Ascending aorta (tissue), 2 donors: ENCODE results near the gene TMEM196. TPM values are rescaled to one million over a fixed set of nuclear protein-coding genes. Genes with fewer than 3 reads are reported as not detected.
"Not testable (repeated sequence)": the region's sequence is repeated elsewhere in the genome, so short reads cannot be mapped to it uniquely, and the experiment has no call there.

ENCODE experiments used
- DNase-seq, 2 donors: peaks; one replicate each; pipeline ENCODE4 v3.0.0-alpha.2; 2019; ENCODE audit warnings: low spot score in 2 of 2
- H3K27ac ChIP-seq, 2 donors: fragments of 200-600 bp; sonication (generic); one replicate each; pipeline ENCODE4 v1.5.1; 2016 to 2017; ENCODE audit warnings: mild to moderate bottlenecking in 1 of 2
- H3K27me3 ChIP-seq: fragments of 200-600 bp; sonication (generic); one replicate; pipeline ENCODE4 v1.5.1; 2017
- H3K36me3 ChIP-seq, 2 donors: fragments of 200-600 bp; sonication (generic); one replicate each; pipeline ENCODE4 v1.5.1; 2016
- H3K4me1 ChIP-seq, 2 donors: fragments of 200-600 bp; sonication (generic); one replicate each; pipeline ENCODE4 v1.5.1; 2016 to 2017; ENCODE audit warnings: mild to moderate bottlenecking in 1 of 2
- H3K4me3 ChIP-seq, 2 donors: fragments of 200-600 bp; sonication (generic); one replicate each; pipeline ENCODE4 v1.5.1; 2016 to 2017; ENCODE audit warnings: mild to moderate bottlenecking in 1 of 2
- H3K9me3 ChIP-seq, 2 donors: fragments of 200-600 bp; sonication (generic); one replicate each; pipeline ENCODE4 v1.5.1; 2016
- CTCF ChIP-seq, 3 experiments: fragments of 200-600 bp in 2 of 3; fragments of 450-650 bp in 1 of 3; sonication (generic) in 2 of 3; IDR thresholded peaks; one replicate each; pipeline ENCODE4 v1.5.1; 2016 to 2019; ENCODE audit warnings: antibody characterized with exemption in 3 of 3, mild to moderate bottlenecking in 1 of 3, moderate library complexity in 1 of 3
- intact Hi-C: fragments of 100-400 bp; cut with DNase I; formaldehyde crosslinking; loops from one replicate; pipeline ENCODE4 v1.15.1; 2023
- total RNA-seq: library from RNA; depleted of rRNA; stranded (reverse); fragments of >200 nt; gene quantifications from one replicate; pipeline ENCODE4 v1.1.0, GENCODE V29; 2016

The TMEM196 gene
- total RNA-seq, 1 donor from 2014 or later: not detected

GRCh38 chr7:19698331-19698730, 75.1 kb downstream of the TMEM196 start:
- Histone ChIP-seq H3K36me3 (peaks cover 6 to 22% of the 10 kb centered on the region in 2 donors), H3K4me3 (no peak overlapping the region), H3K27ac (no peak overlapping the region), H3K4me1 (no peaks in the 10 kb centered on the region), H3K27me3 (no peaks in the 10 kb centered on the region), H3K9me3 (no peaks in the 10 kb centered on the region)
- no peak for DNase-seq
- TF ChIP-seq CTCF (IDR thresholded peaks at IDR 0.05): no peak
- intact Hi-C loops: no loop called here

- no peaks in the 10 kb centered on the region for H3K27me3 ChIP-seq
- intact Hi-C loops: no loop called here
These were observed 76.5 kb downstream of the TMEM196 start for GRCh38 chr7:19696926-19697325.

GRCh38 chr7:19692111-19692828, 81.1 kb downstream of the TMEM196 start:
- Histone ChIP-seq H3K36me3 (peaks cover 0 to 3% of the 10 kb centered on the region in 2 donors), H3K9me3 (no peaks in the 10 kb centered on the region), H3K27ac (no peak overlapping the region), H3K4me1 (no peaks in the 10 kb centered on the region), H3K4me3 (no peak overlapping the region), H3K27me3 (no peaks in the 10 kb centered on the region)
- TF ChIP-seq CTCF (IDR thresholded peaks at IDR 0.05): no peak
- intact Hi-C loops: no loop called here
- DNase-seq: no peak

More at GRCh38 chr7:19696926-19697325, 76.5 kb downstream of the TMEM196 start:
- Histone ChIP-seq H3K36me3 (peaks cover 3 to 10% of the 10 kb centered on the region in 2 donors), H3K4me1 (no peaks in the 10 kb centered on the region), H3K4me3 (no peak overlapping the region), H3K9me3 (no peaks in the 10 kb centered on the region), H3K27ac (no peak overlapping the region)
- TF ChIP-seq CTCF (IDR thresholded peaks at IDR 0.05): no peak
- no peak for DNase-seq

GRCh38 chr7:19690736-19691135, 82.7 kb downstream of the TMEM196 start:
- no peaks in the 10 kb centered on the region for H3K9me3 ChIP-seq
- no peaks in the 10 kb centered on the region for H3K4me1 ChIP-seq
- no peak for TF ChIP-seq CTCF (IDR thresholded peaks at IDR 0.05)
- intact Hi-C loops: no loop called here
- H3K27ac ChIP-seq: no peak overlapping the region
- no peak for DNase-seq
- no peak overlapping the region for H3K4me3 ChIP-seq
- no peaks in the 10 kb centered on the region for H3K27me3 ChIP-seq
- no peaks in the 10 kb centered on the region for H3K36me3 ChIP-seq

GRCh38 chr7:19689130-19689529, 84.3 kb downstream of the TMEM196 start:
- H3K27ac ChIP-seq, H3K27me3 ChIP-seq, DNase-seq, H3K36me3 ChIP-seq, intact Hi-C loops, H3K4me1 ChIP-seq, H3K4me3 ChIP-seq, H3K9me3 ChIP-seq: not testable (repeated sequence)

- Histone ChIP-seq H3K27me3 (no peaks in the 10 kb centered on the region), H3K36me3 (no peaks in the 10 kb centered on the region), H3K27ac (no peak overlapping the region), H3K4me3 (no peak overlapping the region), H3K4me1 (no peaks in the 10 kb centered on the region), H3K9me3 (no peaks in the 10 kb centered on the region)
- DNase-seq: no peak
- no peak for TF ChIP-seq CTCF (IDR thresholded peaks at IDR 0.05)
- intact Hi-C loops: no loop called here
These were observed 91.8 kb downstream of the TMEM196 start for GRCh38 chr7:19681596-19681995.
